HEK293 (cell line): ENCODE results near the gene C1QTNF1.

ENCODE experiments used
- CTCF ChIA-PET: fragments of 350-600 bp; formaldehyde crosslinking; extraction: SDS; loops from one replicate; lab custom pipeline; 2021; ENCODE audit warnings: antibody characterized with exemption; lab: Yijun Ruan, JAX
- POLR2A ChIA-PET: fragments of 300-600 bp; formaldehyde crosslinking; extraction: SDS; loops from one replicate; lab custom pipeline; 2020; ENCODE audit warnings: antibody characterized with exemption, inconsistent platforms; lab: Yijun Ruan, JAX
- H3K27ac ChIP-seq: fragments of 200-500 bp; sonication (Bioruptor generic); 2 replicates; pipeline ENCODE4 v1.5.1; 2014; ENCODE audit warnings: low read depth, low read length, control low read depth, inconsistent platforms; ENCODE audit errors: extremely low read depth
- H3K36me3 ChIP-seq, 2 experiments: fragments of 200-500 bp in 1 of 2; sonication (Bioruptor generic) in 1 of 2; 1 replicate in 1 of 2; 2 replicates in 1 of 2; pipeline ENCODE4 v1.5.1; 2014 to 2017; ENCODE audit warnings: inconsistent platforms in 2 of 2, low read length in 2 of 2; ENCODE audit not compliant: control insufficient read depth in 2 of 2, insufficient read depth in 1 of 2
- H3K4me1 ChIP-seq: fragments of 200-500 bp; sonication (Bioruptor generic); 2 replicates; pipeline ENCODE4 v1.5.1; 2014; ENCODE audit warnings: mild to moderate bottlenecking, low read length, inconsistent platforms; ENCODE audit not compliant: control insufficient read depth, insufficient read depth
- H3K4me3 ChIP-seq: 2 replicates; pipeline ENCODE4 v1.5.1; 2011; ENCODE audit warnings: low read depth, mild to moderate bottlenecking, control low read depth, low read length, moderate library complexity
- H3K9me3 ChIP-seq: fragments of 200-500 bp; sonication (Bioruptor generic); 2 replicates; pipeline ENCODE4 v1.5.1; 2014; ENCODE audit warnings: low read depth, low read length, inconsistent platforms; ENCODE audit not compliant: control insufficient read depth, insufficient read depth
- BCL11B ChIP-seq: fragments of 450-650 bp; formaldehyde crosslinking; IDR thresholded peaks from 2 replicates; pipeline ENCODE4 v1.5.1; 2016; ENCODE audit warnings: low read depth, missing biosample characterization, missing genetic modification characterization
- GLIS2 ChIP-seq: fragments of 450-650 bp; formaldehyde crosslinking; IDR thresholded peaks from 2 replicates; pipeline ENCODE4 v1.5.1; 2016; ENCODE audit warnings: missing biosample characterization, missing genetic modification characterization
- HOXA7 ChIP-seq: sonication (generic); formaldehyde crosslinking; IDR thresholded peaks from 2 replicates; pipeline ENCODE4 v1.8.1; 2022; ENCODE audit warnings: missing genetic modification reagents, borderline replicate concordance
- IKZF3 ChIP-seq: fragments of 450-650 bp; IDR thresholded peaks from 2 replicates; pipeline ENCODE4 v1.5.0; 2018; ENCODE audit warnings: missing biosample characterization, mild to moderate bottlenecking, missing genetic modification characterization, moderate library complexity
- KLF8 ChIP-seq: fragments of 450-650 bp; formaldehyde crosslinking; IDR thresholded peaks from 2 replicates; pipeline ENCODE4 v1.5.1; 2016; ENCODE audit warnings: missing biosample characterization, missing genetic modification characterization
- MYNN ChIP-seq: fragments of 450-650 bp; formaldehyde crosslinking; IDR thresholded peaks from 2 replicates; pipeline ENCODE4 v1.5.1; 2016; ENCODE audit warnings: missing biosample characterization, missing genetic modification characterization, borderline replicate concordance
- PRDM2 ChIP-seq: fragments of 450-650 bp; formaldehyde crosslinking; IDR thresholded peaks from 2 replicates; pipeline ENCODE4 v1.5.1; 2016; ENCODE audit warnings: missing biosample characterization, missing genetic modification characterization, borderline replicate concordance
- ZBTB1 ChIP-seq: fragments of 450-650 bp; formaldehyde crosslinking; IDR thresholded peaks from 2 replicates; pipeline ENCODE4 v1.5.1; 2016; ENCODE audit warnings: missing biosample characterization, missing genetic modification characterization
- ZFP69B ChIP-seq: fragments of 450-650 bp; formaldehyde crosslinking; IDR thresholded peaks from 2 replicates; pipeline ENCODE4 v1.5.1; 2016; ENCODE audit warnings: missing biosample characterization, missing genetic modification characterization
- ZNF121 ChIP-seq: fragments of 450-650 bp; formaldehyde crosslinking; IDR thresholded peaks from 2 replicates; pipeline ENCODE4 v1.5.1; 2016; ENCODE audit warnings: missing biosample characterization, missing genetic modification characterization
- ZNF174 ChIP-seq: fragments of 450-650 bp; formaldehyde crosslinking; IDR thresholded peaks from 2 replicates; pipeline ENCODE4 v1.5.0; 2017; ENCODE audit warnings: missing biosample characterization, mild to moderate bottlenecking, missing genetic modification characterization
- ZNF18 ChIP-seq: fragments of 450-650 bp; formaldehyde crosslinking; IDR thresholded peaks from 2 replicates; pipeline ENCODE4 v1.5.1; 2016; ENCODE audit warnings: missing biosample characterization, missing genetic modification characterization
- ZNF211 ChIP-seq: fragments of 450-650 bp; formaldehyde crosslinking; IDR thresholded peaks from 2 replicates; pipeline ENCODE4 v1.5.1; 2016; ENCODE audit warnings: low read depth, missing biosample characterization, missing genetic modification characterization
- ZNF214 ChIP-seq: fragments of 450-650 bp; formaldehyde crosslinking; IDR thresholded peaks from 2 replicates; pipeline ENCODE4 v1.5.1; 2017; ENCODE audit warnings: missing biosample characterization, mild to moderate bottlenecking, missing genetic modification characterization, borderline replicate concordance
- ZNF518A ChIP-seq: fragments of 450-650 bp; formaldehyde crosslinking; conservative IDR thresholded peaks from 2 replicates; pipeline ENCODE4 v1.5.1; 2016; ENCODE audit warnings: low read depth, missing biosample characterization, missing genetic modification characterization
- ZNF544 ChIP-seq: fragments of 450-650 bp; formaldehyde crosslinking; IDR thresholded peaks from 2 replicates; pipeline ENCODE4 v1.5.0; 2017; ENCODE audit warnings: missing biosample characterization, missing genetic modification characterization
- ZNF555 ChIP-seq: fragments of 450-650 bp; formaldehyde crosslinking; conservative IDR thresholded peaks from 2 replicates; pipeline ENCODE4 v1.5.1; 2017; ENCODE audit warnings: missing biosample characterization, mild to moderate bottlenecking, missing genetic modification characterization, inconsistent platforms
- ZNF571 ChIP-seq: fragments of 450-650 bp; formaldehyde crosslinking; IDR thresholded peaks from 2 replicates; pipeline ENCODE4 v1.5.0; 2017; ENCODE audit warnings: missing biosample characterization, missing genetic modification characterization
- ZNF580 ChIP-seq: fragments of 450-650 bp; formaldehyde crosslinking; IDR thresholded peaks from 2 replicates; pipeline ENCODE4 v1.5.1; 2016; ENCODE audit warnings: missing biosample characterization, missing genetic modification characterization
- ZNF621 ChIP-seq: fragments of 450-650 bp; formaldehyde crosslinking; IDR thresholded peaks from 2 replicates; pipeline ENCODE4 v1.5.1; 2017; ENCODE audit warnings: missing biosample characterization, missing genetic modification characterization
- ZNF658 ChIP-seq: fragments of 450-650 bp; formaldehyde crosslinking; IDR thresholded peaks from 2 replicates; pipeline ENCODE4; 2016; ENCODE audit warnings: missing biosample characterization, missing genetic modification characterization
- ZNF768 ChIP-seq: fragments of 450-650 bp; formaldehyde crosslinking; IDR thresholded peaks from 2 replicates; pipeline ENCODE4 v1.5.1; 2018; ENCODE audit warnings: missing biosample characterization, mild to moderate bottlenecking, missing genetic modification characterization

Gene C1QTNF1

GRCh38 chr17:79045001-79045729 is 21.2 kb downstream of the C1QTNF1 start:
- no peak overlapping the region for H3K27ac ChIP-seq
- H3K4me3 ChIP-seq = no peak overlapping the region
- no peaks in the 10 kb centered on the region for H3K4me1 ChIP-seq
- H3K9me3 ChIP-seq = no peaks in the 10 kb centered on the region
- H3K36me3 ChIP-seq = peaks cover 0 to 3% of the 10 kb centered on the region in 2 experiments; a peak in 1 of 3 replicates
- CTCF ChIA-PET = interaction anchor here (0.5 to 3.4 kb wide), 47 partner anchors 9 to 1396 kb away, joined by 3 to 122 read pairs (median 4); partner anchors contain the start of gene ENGASE
- TF ChIP-seq ZNF768 (tag by site-specific recombination) = no peak
- no peak for TF ChIP-seq ZNF658 (tag by site-specific recombination)
- no peak for TF ChIP-seq ZBTB1 (tag by site-specific recombination)
- TF ChIP-seq HOXA7 (CRISPR knock-in tag) = no peak
- no peak for TF ChIP-seq ZNF174 (tag by site-specific recombination)
- TF ChIP-seq ZNF571 = no peak
- TF ChIP-seq KLF8 (tag by site-specific recombination) = no peak
- TF ChIP-seq BCL11B = no peak
- no peak for TF ChIP-seq ZNF121 (tag by site-specific recombination)
- no peak for TF ChIP-seq ZNF621 (tag by site-specific recombination)
- TF ChIP-seq ZNF18 (tag by site-specific recombination) = no peak
- POLR2A ChIA-PET = interaction anchor here (1.2 to 1.9 kb wide), 3 partner anchors 9 to 29 kb away, joined by 4 to 8 read pairs (median 5); partner anchors contain the start of gene ENGASE

- H3K4me3 ChIP-seq = no peak overlapping the region
- H3K36me3 ChIP-seq = peaks cover 0 to 3% of the 10 kb centered on the region in 2 experiments; a peak in 1 of 3 replicates
- H3K9me3 ChIP-seq = no peaks in the 10 kb centered on the region
- POLR2A ChIA-PET = interaction anchor here (1.2 to 1.9 kb wide), 3 partner anchors 9 to 29 kb away, joined by 4 to 8 read pairs (median 5); partner anchors contain the start of gene ENGASE
- no peaks in the 10 kb centered on the region for H3K4me1 ChIP-seq
- CTCF ChIA-PET = interaction anchor here (0.5 to 3.4 kb wide), 45 partner anchors 10 to 695 kb away, joined by 3 to 122 read pairs (median 5); partner anchors contain the start of gene ENGASE
- no peak overlapping the region for H3K27ac ChIP-seq
- TF ChIP-seq ZNF518A (tag by site-specific recombination) (no peak), ZNF555 (no peak), GLIS2 (tag by site-specific recombination) (peak; percentile 43), ZNF211 (no peak), MYNN (0 out of 2 replicates have a peak, but pooled peaks have one; percentile 37), IKZF3 (tag by site-specific recombination) (peak; percentile 31; the same call in 1 of the 2 replicates), ZNF544 (tag by site-specific recombination) (no peak), PRDM2 (tag by site-specific recombination) (no peak), ZNF580 (tag by site-specific recombination) (no peak), ZNF214 (tag by site-specific recombination) (no peak), ZFP69B (tag by site-specific recombination) (no peak)
These were observed 21.9 kb downstream of the C1QTNF1 start for GRCh38 chr17:79045842-79046196.
